ENCODE data around the gene TMEM238L. TPM values are rescaled to one million over a fixed set of nuclear protein-coding genes. Genes with fewer than 3 reads are reported as not detected.
A peak's percentile ranks its signal among the peaks of the same experiment; 100 is the strongest.

Gene TMEM238L
- total RNA-seq, 1 experiment from 2014 or later: not detected

- H3K23me2 ChIP-seq (ENCODE audit: insufficient read length, low read depth, low read length, poor library complexity, severe bottlenecking): no peaks in the 10 kb centered on the region
Measured at GRCh38 chr17:10793816-10794215, 10.1 kb downstream of the TMEM238L start.

More at GRCh38 chr17:10793816-10794215, 10.1 kb downstream of the TMEM238L start:
- no peak overlapping the region for H4K8ac ChIP-seq (replicated peaks; ENCODE audit: insufficient read length, low read depth, low read length)
- H3K56ac ChIP-seq (ENCODE audit: insufficient read length, low read depth, low read length): no peak overlapping the region
- no peak overlapping the region for H2BK120ac ChIP-seq (ENCODE audit: low read depth, low read length, poor library complexity, severe bottlenecking)
- H3K27me3 ChIP-seq (ENCODE audit: insufficient read depth, low read length): no peaks in the 10 kb centered on the region
- no peak overlapping the region for H2AFZ ChIP-seq (ENCODE audit: low read length)
- no peak overlapping the region for H3K18ac ChIP-seq (ENCODE audit: insufficient read length, low read depth, low read length)
- H3K79me2 ChIP-seq (ENCODE audit: insufficient read depth, low read length): no peaks in the 10 kb centered on the region
- Mint-ChIP-seq H3K27me3 (ENCODE audit: low read depth) (no peaks in the 10 kb centered on the region), H3K27ac (peak overlapping the region in 1 of 3 experiments; percentile 33; a peak in 1 of 7 replicates), H3K4me1 (peaks cover 19 to 23% of the 10 kb centered on the region in 2 experiments), H3K4me3 (no peak overlapping the region), H3K36me3 (ENCODE audit: insufficient read depth in 1 of 3, low read depth in 3 of 3) (no peaks in the 10 kb centered on the region), H3K9me3 (no peaks in the 10 kb centered on the region)
- H3K9ac ChIP-seq (ENCODE audit: extremely low read depth, insufficient read length, low read length): no peak overlapping the region
- no peak overlapping the region for H2AK5ac ChIP-seq (ENCODE audit: insufficient read length, low read length)
- H4K5ac ChIP-seq (ENCODE audit: insufficient read length, low read depth, low read length): no peak overlapping the region
- H3T11ph ChIP-seq (ENCODE audit: low read length): no peak overlapping the region
- no peak overlapping the region for H3K4me2 ChIP-seq (ENCODE audit: insufficient read depth, insufficient read length, low read length)
- H2BK20ac ChIP-seq (ENCODE audit: low read depth, low read length, poor library complexity, severe bottlenecking): no peak overlapping the region
- H3K23ac ChIP-seq (ENCODE audit: insufficient read length, low read depth, low read length): no peak overlapping the region
- H2BK12ac ChIP-seq (ENCODE audit: insufficient read length, low read depth, low read length): no peak overlapping the region
- H4K20me1 ChIP-seq (ENCODE audit: control insufficient read depth, insufficient read depth, insufficient read length): no peaks in the 10 kb centered on the region
- no peaks in the 10 kb centered on the region for H3K9me3 ChIP-seq (ENCODE audit: control insufficient read depth, low read depth, low read length)
- no peak for TF ChIP-seq CTCF (conservative IDR thresholded peaks at IDR 0.05)
- WGBS (ENCODE audit: extremely low coverage, insufficient read length, low lambda C conversion rate): no CpG with 5 or more reads among the region's 4 CpGs
- H3K27ac ChIP-seq (ENCODE audit: insufficient read length, low read depth, low read length): no peak overlapping the region
- no peak overlapping the region for H2BK15ac ChIP-seq (ENCODE audit: low read depth, low read length)
- no peak overlapping the region for H2BK5ac ChIP-seq (ENCODE audit: insufficient read length, low read length)
- H3K4ac ChIP-seq (ENCODE audit: low read depth, low read length): no peak overlapping the region
- H4K91ac ChIP-seq (ENCODE audit: insufficient read length, low read depth, low read length): no peak overlapping the region
- H3K14ac ChIP-seq (ENCODE audit: insufficient read depth, low read length): no peak overlapping the region
- no peak for DNase-seq
- no peaks in the 10 kb centered on the region for H3K79me1 ChIP-seq (ENCODE audit: insufficient read depth, low read depth, low read length, poor library complexity, severe bottlenecking)
- peaks cover 5% of the 10 kb centered on the region; the same call in 1 of the 2 replicates for H3K4me1 ChIP-seq (ENCODE audit: insufficient read depth, low read length)

Measured in H9 (cell line).